Activated CD8-positive, alpha-beta memory T cell treated with anti-CD3 and anti-CD28 coated beads for 36 hours (primary cell): ENCODE data around the gene OR1N2. TPM values are rescaled to one million over a fixed set of nuclear protein-coding genes. Genes with fewer than 3 reads are reported as not detected.
"Not testable (repeated sequence)": the region's sequence is repeated elsewhere in the genome, so short reads cannot be mapped to it uniquely, and the experiment has no call there.

ENCODE experiments used
- CTCF ChIA-PET: fragments of 350-600 bp; sonication (Branson Sonifier 250); formaldehyde crosslinking; loops from one replicate; lab custom pipeline; 2021; ENCODE audit warnings: antibody characterized with exemption; lab: Charles Lee
- POLR2A ChIA-PET: fragments of 350-600 bp; sonication (Branson Sonifier 250); formaldehyde crosslinking; loops from one replicate; lab custom pipeline; 2021; ENCODE audit warnings: antibody characterized with exemption; lab: Charles Lee
- total RNA-seq, 2 experiments: library from RNA; stranded (reverse); gene quantifications; one replicate each; pipeline ENCODE4 v1.2.3, GENCODE V29; 2021

OR1N2 gene, protein sequence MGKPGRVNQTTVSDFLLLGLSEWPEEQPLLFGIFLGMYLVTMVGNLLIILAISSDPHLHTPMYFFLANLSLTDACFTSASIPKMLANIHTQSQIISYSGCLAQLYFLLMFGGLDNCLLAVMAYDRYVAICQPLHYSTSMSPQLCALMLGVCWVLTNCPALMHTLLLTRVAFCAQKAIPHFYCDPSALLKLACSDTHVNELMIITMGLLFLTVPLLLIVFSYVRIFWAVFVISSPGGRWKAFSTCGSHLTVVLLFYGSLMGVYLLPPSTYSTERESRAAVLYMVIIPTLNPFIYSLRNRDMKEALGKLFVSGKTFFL
- total RNA-seq, result not detected

DNA sequence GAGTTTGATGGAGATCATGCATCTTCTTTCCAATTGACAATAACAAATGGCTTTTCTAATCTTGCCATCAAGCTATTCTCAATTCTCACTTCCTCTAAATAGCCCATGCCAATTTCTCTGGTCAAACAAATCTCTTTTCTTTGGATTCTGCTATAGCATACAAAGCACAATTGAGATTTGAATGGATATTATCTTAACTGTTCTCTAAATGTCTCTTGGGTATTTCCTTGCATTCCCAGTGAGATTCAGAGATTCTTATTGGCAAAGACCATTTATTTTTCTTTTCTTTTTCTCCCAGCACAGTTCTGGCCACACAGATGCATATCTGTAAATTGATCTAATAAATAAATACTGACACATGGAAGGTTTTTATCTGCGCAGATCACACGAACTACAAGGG is at the start of gene OR1N2:
Gene OR1N2 (plus strand): TSS at position 301 of the 400 bp plus-strand sequence. CDS start 100 bp downstream, outside the sequence.
- ChIA-PET POLR2A (no interaction called here), CTCF (no interaction called here)

DNA sequence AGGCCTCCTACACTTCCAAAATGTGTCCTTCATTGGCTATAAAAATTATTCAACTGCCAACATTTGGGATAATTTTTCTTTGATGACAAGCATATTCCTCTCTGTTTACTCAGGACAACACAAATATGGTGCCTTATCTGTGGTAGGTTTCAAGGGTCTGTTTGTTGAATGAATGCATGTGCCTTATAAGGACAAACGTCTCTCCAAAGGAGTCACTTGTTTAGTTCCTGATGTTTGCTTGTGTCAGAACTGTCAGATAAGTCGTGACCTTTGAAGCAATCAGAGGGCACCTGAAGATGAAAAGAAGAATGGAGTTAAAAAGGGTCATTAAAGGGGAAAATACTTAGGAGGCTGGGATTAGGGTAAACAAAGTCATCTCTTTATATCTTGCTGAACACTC is 45.9 kb upstream of the OR1N2 start:
- CTCF ChIA-PET, result no interaction called here
- POLR2A ChIA-PET, result no interaction called here

DNA sequence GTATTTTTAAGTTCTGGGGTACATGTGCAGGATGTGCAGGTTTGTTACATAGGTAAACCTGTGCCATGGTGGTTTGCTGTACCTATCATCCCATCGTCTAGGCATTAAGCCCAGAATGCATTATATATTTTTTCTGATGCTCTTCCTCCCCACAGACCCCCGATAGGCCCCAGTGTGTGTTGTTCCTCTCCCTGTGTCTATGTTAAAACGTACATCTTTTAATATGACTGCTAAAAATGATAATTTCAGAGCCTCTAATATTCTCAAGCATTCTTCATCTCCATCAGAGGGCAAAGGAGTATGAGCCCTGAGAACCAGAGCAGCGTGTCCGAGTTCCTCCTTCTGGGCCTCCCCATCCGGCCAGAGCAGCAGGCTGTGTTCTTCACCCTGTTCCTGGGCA is 42.4 kb upstream of the OR1N2 start, which contains the start of gene OR1J2:
Gene OR1J2 (plus strand): TSS at position 301 of the 400 bp plus-strand sequence. CDS start 0 bp downstream, at position 301.
- ChIA-PET CTCF (no interaction called here), POLR2A (no interaction called here)

DNA sequence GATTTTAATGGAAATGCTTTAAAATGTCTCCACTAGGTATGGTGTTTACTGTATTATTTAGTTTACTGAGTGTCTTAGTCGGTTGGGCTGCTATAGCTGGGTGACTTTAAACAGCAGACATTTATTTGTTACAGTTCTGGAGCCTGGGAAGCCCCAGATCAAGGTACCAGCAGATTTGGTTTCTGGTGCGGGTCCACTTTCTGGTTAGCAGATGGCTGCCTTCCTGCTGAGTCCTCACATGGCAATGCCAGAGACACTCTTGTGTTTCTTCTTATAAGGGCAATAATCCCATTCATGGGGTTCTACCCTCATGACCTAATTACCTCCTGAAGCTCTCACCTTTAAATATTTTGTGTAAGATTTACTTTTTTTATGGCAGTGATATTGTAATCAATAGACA is 34.7 kb upstream of the OR1N2 start:
- ChIA-PET POLR2A (no interaction called here), CTCF (interaction anchor here (0.7 kb wide), 1 partner anchor 20 kb away, joined by 3 read pairs; no protein-coding TSS in a partner anchor)

DNA sequence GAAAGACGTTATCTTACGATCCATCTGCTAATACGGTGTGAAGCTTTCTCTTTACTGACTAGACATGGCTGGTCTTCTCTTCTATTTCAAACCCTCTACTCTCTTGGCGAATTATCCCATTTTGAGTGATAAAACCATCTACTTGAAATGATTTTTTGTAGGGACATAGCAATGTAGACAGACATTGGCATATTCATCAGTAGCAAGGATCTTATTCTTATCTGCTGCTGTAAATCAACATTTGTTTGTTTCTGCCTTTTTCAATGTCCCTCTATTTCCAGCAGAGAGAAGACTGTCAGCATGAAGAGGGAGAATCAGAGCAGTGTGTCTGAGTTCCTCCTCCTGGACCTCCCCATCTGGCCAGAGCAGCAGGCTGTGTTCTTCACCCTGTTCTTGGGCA is 34.1 kb upstream of the OR1N2 start, which contains the start of gene OR1J4:
Gene OR1J4 (plus strand): TSS at position 301 of the 400 bp plus-strand sequence. CDS start 0 bp downstream, at position 301.
- ChIA-PET CTCF (no interaction called here), POLR2A (no interaction called here)

DNA sequence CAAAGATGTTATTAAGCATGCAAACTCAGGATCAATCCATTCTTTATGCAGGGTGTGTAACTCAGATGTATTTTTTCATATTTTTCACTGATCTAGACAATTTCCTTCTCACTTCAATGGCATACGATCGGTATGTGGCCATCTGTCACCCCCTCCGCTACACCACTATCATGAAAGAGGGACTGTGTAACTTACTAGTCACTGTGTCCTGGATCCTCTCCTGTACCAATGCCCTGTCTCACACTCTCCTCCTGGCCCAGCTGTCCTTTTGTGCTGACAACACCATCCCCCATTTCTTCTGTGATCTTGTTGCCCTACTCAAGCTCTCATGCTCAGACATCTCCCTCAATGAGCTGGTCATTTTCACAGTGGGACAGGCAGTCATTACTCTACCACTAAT is 33.5 kb upstream of the OR1N2 start:
- CTCF ChIA-PET, result no interaction called here
- POLR2A ChIA-PET, result no interaction called here

DNA sequence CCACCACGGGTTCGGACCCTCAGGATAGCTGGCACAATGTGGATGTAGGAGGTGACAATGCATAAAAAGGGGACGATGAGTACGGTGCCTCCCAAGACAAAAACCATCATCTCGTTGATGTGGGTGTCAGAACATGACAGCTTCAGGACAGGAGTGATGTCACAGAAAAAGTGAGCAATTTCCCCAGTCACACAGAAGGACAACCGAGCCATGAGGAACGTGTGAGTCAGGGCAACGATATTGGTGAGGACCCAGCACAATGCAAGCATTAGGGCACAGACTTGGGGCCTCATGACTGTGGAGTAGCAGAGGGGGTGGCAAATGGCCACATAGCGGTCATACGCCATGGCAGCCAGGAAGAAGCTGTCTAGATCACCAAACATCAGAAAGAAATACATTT is 26.3 kb upstream of the OR1N2 start:
- ChIA-PET POLR2A (no interaction called here), CTCF (no interaction called here)

DNA sequence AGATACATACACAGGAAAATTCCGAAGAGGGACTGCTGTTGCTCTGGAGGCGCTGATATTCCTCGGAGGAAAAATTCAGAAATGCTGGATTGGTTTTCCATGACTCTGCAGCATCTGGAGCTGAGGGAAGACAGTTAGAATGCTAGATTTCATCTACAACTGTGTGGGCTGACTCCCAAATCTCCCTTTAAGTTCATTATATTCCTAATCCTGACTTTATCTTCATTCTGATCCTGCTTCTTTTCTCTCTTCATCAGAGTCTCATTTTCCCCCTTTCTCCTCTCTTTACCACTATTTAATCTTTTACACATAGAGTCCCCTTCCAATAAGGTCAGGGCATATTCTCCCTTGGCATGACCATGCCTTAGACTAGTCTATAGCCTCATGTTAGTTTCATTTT is 25.7 kb upstream of the OR1N2 start, which contains the start of gene OR1N1:
Gene OR1N1 (minus strand): TSS at position 101 of the 400 bp plus-strand sequence. CDS start 0 bp downstream, at position 101.
- CTCF ChIA-PET, result no interaction called here
- POLR2A ChIA-PET, result no interaction called here

DNA sequence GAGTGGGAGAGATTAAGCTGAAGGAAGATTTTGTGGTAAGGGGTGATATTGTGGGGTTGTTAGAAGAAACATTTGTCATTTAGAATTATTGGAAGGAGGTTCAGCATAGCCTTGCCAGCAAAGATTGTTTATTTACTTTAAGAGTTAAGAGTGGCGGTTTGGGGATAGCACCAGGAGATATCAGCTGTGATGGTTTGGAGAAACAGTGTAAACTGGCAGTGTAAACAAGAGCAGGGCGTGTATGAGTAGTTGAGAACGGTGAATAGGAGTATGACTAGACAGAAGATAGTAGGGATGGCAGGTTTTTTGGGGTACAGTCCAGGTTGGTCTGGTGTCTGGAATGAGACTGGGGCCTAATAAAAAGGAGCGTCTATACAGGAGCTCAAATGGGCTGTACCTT is 21.8 kb upstream of the OR1N2 start:
- POLR2A ChIA-PET, CTCF ChIA-PET: not testable (repeated sequence)

DNA sequence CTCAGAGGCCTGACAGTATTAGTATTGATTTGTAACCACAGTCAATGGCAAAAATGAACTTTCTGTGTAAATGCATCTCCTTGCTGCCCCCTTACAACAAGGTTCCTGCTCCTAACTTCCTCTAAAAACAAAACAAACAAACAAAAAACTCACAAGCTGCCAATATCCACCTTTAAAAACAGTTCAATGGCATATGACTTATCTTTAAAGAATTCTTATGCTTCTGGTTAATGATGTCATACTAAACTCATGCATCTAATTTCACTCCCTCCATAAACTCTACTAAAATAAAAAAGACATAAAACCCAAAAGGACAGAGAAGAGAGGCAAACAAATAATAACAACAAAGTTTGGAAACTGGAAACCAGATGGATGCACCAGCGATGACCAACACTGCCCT is 16.8 kb upstream of the OR1N2 start:
- ChIA-PET POLR2A (no interaction called here), CTCF (no interaction called here)

DNA sequence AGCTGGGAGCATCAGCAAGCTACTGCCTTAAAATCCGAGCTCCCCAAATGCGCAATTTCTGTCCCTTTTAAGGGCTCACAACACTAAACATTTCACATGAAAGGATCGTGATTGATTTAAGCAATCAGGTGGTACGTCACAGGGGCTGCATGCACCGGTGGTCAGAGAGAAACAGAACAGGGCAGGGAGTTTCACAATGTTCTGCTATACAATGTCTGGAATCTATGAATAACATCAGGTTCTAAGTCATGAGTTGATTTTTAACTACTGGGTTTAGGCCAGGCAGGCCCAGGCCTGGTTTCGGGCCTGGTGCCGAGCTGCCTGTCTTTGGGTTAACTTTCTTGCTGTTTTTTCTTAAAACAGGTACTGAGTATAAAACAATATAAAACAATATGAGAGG is 15.8 kb upstream of the OR1N2 start:
- CTCF ChIA-PET, POLR2A ChIA-PET: not testable (repeated sequence)

DNA sequence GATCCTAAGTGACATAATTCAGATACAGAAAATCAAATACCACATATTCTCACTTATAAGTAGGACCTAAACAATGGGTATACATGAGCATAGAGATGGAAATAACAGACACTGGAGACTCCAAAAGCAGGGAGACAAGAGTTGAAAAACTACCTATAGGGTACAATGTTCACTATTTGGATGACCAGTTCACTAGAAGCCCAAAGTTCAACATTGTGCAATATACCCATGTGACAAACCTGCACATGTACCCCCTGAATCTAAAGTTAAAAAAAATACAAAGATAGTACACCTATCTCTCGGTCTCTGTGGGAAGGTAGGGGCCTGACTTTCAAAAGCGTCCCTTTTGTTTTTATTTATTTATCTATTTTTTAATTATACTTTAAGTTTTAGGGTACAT is 14.2 kb upstream of the OR1N2 start:
- ChIA-PET POLR2A (no interaction called here), CTCF (no interaction called here)

DNA sequence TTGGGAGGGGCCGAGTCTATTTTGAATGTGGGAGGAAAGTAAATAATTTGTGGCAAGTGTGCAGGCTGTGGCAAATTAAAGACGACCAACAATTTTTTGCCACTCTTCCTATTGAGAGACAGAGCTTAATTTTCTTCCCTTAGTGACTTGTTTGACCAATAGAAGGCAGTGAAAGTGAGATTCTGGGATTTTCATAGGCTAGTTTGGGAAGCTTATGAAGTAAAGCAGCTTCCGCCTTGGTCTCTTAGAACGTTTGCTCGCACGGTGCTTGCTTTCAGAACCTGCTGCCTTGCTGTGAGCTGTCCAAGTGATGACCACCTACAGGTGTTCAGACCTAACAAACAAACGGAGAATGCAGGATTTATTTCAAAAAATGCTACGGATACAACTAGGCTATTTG is 6.7 kb upstream of the OR1N2 start:
- POLR2A ChIA-PET, result no interaction called here
- CTCF ChIA-PET, result no interaction called here

DNA sequence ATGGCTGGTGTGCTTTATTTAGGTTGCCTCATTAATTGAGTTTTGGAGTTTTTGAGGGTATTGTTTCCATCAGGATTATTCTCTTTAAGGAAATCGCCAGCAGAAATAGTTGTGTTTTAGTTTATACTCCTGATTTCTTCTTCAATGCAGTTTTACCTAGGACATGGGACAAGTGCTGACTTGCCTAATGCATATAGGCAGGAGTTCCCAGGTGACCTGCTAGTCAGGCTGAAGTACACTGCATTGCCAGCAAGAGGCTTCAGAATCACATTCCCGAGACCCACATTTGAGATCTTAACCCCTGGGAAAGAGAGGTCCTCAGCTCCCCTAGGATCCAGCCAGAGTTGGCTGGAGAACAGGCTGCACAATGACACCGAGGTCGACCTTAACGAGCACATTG is 1.5 kb upstream of the OR1N2 start:
- CTCF ChIA-PET, result no interaction called here
- POLR2A ChIA-PET, result no interaction called here

DNA sequence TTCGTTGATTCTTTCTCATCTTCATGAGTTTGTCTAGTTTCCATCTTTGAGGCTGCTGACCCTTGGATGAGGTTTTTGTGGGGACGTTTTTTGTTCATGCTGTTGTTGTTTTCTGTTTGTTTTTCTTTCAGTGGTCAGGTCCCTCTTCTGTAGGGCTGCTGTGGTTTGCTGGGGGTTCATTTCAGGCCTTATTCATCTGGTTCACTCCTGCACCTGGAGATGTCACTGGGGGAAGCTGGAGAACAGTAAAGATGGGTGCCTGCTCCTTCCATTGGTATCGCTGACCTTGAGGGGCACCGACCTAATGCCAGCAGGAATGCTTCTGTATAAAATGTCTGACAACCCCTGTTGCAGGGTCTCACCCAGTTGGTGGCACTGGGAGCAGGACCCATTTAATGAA is 8.5 kb downstream of the OR1N2 start:
- POLR2A ChIA-PET, result no interaction called here
- CTCF ChIA-PET, result no interaction called here

DNA sequence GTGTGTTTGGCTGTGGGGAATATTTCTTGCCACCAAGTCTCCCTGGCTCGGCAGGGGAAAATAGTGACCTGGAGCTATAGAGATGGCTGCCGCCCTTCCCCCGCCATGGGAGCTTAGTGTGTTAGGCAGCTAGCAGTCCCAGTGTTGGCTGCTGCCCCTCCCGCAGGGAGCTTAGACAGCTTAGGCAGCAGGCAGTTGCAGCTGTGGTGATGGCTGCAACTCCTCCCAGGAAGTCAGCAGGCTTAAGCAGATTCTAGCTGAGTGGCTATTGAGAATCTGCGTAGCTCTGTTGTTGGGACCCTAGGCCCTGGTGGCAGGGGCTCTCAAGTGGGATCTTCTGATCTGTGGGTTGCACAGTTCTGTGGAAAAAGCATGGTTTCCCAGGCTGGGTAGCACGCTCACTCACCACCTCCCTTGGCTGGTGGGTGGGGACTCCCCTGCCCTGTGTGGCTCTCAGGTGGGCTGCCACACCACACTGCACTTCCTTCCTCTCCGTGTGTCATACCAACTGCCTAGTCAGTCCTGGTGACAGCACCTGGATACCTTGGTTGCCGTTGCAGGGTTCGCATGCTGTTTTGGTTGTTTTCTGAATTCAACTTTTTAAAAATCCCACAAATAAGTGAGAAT is 9.3 kb downstream of the OR1N2 start:
- ChIA-PET CTCF (no interaction called here), POLR2A (no interaction called here)

DNA sequence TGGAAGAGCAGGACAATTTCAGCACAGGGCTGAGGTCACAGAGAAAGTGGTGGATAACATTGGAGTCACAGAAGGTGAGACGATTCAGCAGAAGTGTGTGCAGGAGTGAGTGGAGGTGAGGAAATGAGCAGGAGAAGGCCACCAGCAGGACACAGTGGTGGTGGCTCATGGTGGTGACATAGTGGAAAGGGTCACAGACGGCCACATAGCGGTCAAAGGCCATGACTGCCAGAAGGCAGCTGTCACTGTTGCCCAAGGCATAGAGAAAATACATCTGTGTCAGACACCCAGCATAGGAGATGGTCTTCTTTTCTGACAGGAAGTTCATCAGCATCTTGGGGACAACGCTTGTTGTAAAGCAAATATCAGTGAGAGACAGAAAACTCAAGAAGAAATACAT is 15.0 kb downstream of the OR1N2 start:
- ChIA-PET CTCF (no interaction called here), POLR2A (no interaction called here)

DNA sequence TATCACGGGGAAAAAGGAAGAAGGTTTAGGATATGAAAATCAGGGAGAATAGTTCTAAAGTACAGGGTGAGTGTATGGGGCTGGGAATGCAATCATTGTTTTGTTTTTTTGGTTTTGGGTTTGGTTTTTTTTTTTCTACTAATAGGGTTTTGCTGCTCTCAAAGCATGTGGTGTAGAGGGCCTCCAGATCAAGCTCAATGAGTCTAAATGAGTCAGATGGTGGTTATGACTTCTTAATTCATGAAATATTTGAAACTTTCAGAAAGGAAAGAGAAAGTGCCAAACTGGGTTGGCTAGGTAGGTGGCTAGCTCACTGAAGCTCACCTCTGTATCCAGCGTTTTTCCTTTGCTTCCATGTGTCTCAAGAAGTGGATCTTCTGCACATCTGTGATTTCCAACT is 19.5 kb downstream of the OR1N2 start:
- CTCF ChIA-PET, result no interaction called here
- POLR2A ChIA-PET, result interaction anchor here (0.6 kb wide), 1 partner anchor 1143 kb away, joined by 3 read pairs; no protein-coding TSS in a partner anchor

DNA sequence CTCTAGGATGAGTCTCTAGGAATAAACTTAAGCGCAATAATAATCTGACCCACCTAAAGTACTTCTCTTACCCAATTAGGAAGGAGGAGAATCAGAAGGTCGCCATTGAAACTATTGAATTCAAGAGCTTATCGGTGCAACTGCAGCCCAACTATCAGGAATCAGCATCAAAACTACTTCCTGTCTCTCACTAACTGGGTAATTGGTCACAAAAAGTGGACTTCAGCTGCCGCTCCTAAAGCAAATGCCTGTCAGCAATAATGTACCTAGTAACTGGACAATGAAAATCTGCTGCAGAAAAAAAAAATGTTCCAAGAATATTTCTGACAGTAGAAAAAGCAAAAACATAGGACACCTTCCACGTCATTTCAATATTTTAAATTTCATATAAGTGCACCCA is 27.0 kb downstream of the OR1N2 start:
- CTCF ChIA-PET, result no interaction called here
- POLR2A ChIA-PET, result no interaction called here

DNA sequence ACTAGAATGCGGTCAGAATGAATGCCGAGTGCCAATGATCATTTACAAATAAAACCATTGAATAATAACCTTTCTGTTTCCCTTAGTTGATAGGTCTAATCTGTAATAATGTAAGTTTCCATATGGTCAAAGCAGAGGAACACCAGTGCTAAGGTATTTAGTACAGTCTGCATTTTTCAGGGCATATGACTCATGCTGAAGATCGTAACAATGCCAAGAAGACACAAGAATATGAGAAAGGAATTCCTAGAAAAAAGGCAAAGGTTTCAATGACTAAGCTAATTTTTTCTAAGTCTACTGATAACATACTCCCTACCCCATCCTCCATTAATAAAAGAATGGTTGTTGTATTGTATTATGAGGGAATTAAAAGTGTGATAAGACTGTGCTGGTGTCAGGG is 27.4 kb downstream of the OR1N2 start:
- ChIA-PET POLR2A (no interaction called here), CTCF (no interaction called here)

DNA sequence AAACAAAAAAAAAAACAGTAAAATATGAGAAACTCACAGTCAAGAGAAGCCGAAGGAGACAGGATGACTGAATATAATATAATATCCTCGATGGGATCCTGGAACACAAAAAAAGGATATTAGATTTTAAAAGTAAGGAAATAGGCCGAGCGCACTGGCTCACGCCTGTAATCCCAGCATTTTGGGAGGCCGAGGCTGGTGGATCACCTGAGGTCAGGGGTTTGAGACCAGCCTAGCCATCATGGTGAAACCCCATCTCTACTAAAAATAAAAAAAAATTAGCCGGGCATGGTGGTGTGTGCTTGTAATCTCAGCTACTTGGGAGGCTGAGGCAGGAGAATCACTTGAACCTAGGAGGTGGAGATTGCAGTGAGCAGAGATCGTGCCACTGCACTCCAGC is 30.4 kb downstream of the OR1N2 start, which contains the start of gene OR1L8:
Gene OR1L8 (minus strand): TSS at position 101 of the 400 bp plus-strand sequence. CDS start 14,907 bp downstream, outside the sequence.
- POLR2A ChIA-PET, CTCF ChIA-PET: not testable (repeated sequence)
